Osteocyte (in vitro differentiated cells): ENCODE results near the gene CACNA1S. TPM values are rescaled to one million over a fixed set of nuclear protein-coding genes. Genes with fewer than 3 reads are reported as not detected.

Experiments
- DNase-seq: peaks from one replicate; pipeline ENCODE4 v3.0.0; 2021; ENCODE audit warnings: mixed read lengths; ENCODE audit not compliant: unreplicated experiment; ENCODE audit errors: extremely low spot score
- H3K27ac Mint-ChIP-seq: one replicate; pipeline ENCODE4 v1.8.0; 2021; ENCODE audit warnings: mild to moderate bottlenecking, mixed read lengths; ENCODE audit not compliant: unreplicated experiment
- H3K27me3 Mint-ChIP-seq: one replicate; pipeline ENCODE4 v1.8.0; 2021; ENCODE audit warnings: mixed read lengths; ENCODE audit not compliant: unreplicated experiment
- H3K36me3 Mint-ChIP-seq: one replicate; pipeline ENCODE4 v1.8.0; 2021; ENCODE audit warnings: mixed read lengths; ENCODE audit not compliant: unreplicated experiment
- H3K4me1 Mint-ChIP-seq: one replicate; pipeline ENCODE4 v1.8.0; 2021; ENCODE audit warnings: mixed read lengths; ENCODE audit not compliant: unreplicated experiment
- H3K4me3 Mint-ChIP-seq: one replicate; pipeline ENCODE4 v1.8.0; 2021; ENCODE audit warnings: mild to moderate bottlenecking, moderate library complexity, mixed read lengths; ENCODE audit not compliant: unreplicated experiment
- H3K9me3 Mint-ChIP-seq: one replicate; pipeline ENCODE4 v1.8.0; 2021; ENCODE audit warnings: mixed read lengths; ENCODE audit not compliant: unreplicated experiment
- total RNA-seq: library from RNA; stranded (reverse); gene quantifications from 2 replicates; pipeline ENCODE4 v1.2.1, GENCODE V29; 2021
- TF ChIP-seq, protein P1 (sequence below): fragments of 200-600 bp; sonication (generic); IDR thresholded peaks from 2 replicates; pipeline ENCODE4 v1.5.0; 2021; ENCODE audit warnings: antibody characterized with exemption, mild to moderate bottlenecking, moderate library complexity

The CACNA1S gene
- total RNA-seq, 1 donor from 2014 or later = not detected

DNA sequence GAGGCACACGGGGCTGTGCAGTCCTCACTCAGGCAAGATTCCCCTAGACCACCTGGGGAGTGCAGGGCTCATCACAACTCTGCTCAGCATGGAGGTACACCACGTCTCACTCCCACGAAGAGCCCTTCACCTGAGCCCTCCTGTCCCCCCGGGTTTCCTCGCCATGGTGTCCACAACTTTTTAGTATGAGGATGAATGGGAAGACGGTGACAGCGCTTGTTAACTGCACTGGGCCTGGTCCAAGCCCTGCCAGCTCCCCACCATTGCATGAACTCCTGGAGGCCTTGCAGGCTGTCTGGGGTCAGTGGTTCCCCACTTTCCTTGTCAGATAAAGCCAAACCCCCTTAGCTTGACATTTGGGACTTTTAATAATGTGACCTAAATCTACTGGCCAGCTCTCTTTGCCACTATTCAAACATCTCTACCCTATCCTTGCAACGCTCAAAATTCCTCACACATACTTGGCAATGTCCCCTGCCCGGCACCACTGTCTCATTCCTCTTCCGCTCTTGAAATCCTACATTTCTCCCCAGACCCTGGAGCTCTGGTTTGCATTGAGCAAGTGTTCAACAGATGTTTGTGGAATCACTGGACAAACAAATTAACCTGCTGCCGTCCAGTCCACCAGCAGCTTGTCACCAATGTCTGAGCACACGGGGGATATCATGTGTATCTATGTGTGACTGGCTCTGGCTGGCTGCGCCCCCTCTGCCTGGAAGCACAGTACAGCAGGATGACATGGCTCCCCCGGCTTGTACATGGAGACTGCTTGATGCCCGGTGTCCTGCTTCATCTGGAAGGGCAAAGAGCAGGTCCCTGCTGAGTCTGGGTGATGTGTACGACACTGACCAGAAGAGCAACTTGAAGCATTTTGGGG lies 30.9 kb upstream of the CACNA1S start:
- TF ChIP-seq, protein P1, sequence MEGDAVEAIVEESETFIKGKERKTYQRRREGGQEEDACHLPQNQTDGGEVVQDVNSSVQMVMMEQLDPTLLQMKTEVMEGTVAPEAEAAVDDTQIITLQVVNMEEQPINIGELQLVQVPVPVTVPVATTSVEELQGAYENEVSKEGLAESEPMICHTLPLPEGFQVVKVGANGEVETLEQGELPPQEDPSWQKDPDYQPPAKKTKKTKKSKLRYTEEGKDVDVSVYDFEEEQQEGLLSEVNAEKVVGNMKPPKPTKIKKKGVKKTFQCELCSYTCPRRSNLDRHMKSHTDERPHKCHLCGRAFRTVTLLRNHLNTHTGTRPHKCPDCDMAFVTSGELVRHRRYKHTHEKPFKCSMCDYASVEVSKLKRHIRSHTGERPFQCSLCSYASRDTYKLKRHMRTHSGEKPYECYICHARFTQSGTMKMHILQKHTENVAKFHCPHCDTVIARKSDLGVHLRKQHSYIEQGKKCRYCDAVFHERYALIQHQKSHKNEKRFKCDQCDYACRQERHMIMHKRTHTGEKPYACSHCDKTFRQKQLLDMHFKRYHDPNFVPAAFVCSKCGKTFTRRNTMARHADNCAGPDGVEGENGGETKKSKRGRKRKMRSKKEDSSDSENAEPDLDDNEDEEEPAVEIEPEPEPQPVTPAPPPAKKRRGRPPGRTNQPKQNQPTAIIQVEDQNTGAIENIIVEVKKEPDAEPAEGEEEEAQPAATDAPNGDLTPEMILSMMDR = no peak
- no peak overlapping the region for H3K27ac Mint-ChIP-seq
- H3K4me3 Mint-ChIP-seq = no peak overlapping the region
- peaks cover 61% of the 10 kb centered on the region for H3K36me3 Mint-ChIP-seq
- peaks cover 5% of the 10 kb centered on the region for H3K4me1 Mint-ChIP-seq
- no peaks in the 10 kb centered on the region for H3K27me3 Mint-ChIP-seq
- DNase-seq = no peak
- no peaks in the 10 kb centered on the region for H3K9me3 Mint-ChIP-seq

DNA sequence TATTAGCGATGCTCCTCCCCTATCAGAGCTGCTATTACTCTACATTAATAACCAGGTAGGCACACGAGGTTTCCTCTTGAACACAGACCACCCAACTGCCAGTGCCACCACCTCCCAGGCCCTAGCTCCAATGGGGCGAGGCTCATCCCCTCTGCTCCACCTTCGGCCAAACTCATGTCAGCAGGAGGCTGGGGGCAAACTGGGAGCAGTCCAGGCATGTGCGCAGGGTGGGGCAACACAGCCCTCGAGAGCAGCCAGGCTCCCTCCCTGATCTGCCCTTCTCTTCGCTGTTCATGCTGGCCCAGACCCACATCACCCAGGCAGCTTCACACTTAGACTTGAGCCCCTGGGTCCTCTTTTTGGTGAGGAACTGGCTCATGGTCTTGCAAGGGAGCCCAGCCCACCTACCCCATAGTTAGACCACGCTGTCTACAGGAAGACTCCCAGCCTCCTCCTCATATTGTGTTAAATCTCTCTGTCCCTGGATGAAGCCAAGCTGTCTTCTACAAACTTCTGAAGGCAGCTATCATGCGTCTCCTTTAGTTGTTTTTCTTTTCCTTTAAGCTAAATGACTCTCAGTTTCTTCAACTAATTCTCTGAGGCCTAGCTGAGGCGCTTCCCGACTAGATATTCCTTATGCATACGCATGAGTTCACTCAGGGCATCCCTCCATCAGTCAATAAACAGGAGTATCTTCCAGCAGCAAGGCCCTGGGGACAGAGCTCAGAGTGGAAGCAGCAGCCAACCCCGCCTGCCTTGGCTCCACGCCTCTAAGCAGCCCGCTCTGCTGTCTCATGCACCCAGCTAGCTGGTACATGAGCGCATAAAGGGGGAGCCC lies 30.0 kb upstream of the CACNA1S start:
- Mint-ChIP-seq H3K27me3 (no peaks in the 10 kb centered on the region), H3K4me3 (no peak overlapping the region), H3K27ac (no peak overlapping the region), H3K4me1 (peaks cover 14% of the 10 kb centered on the region), H3K9me3 (no peaks in the 10 kb centered on the region), H3K36me3 (peaks cover 56% of the 10 kb centered on the region)
- TF ChIP-seq, protein P1 = no peak
- DNase-seq = no peak

DNA sequence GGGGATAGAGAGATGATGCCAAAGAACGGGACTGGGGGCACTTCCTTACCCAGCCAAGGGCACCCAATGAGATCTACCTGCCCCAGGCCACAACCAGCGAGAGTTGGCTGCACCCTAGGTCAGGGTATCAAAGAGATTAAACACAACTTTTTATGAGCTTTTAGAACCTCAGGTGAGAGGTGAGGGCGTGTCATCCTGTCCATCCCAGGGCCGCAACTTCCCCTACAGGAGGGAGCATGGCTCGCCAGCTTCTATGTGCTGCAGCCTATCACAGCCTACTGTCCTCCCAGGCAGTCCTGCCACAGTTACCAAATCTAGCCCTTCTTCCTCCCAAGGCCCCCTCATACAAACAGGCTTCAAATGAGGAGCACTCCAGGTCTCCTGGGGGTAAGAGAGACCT lies 29.2 kb upstream of the CACNA1S start:
- TF ChIP-seq, protein P1 = no peak
- H3K4me3 Mint-ChIP-seq = no peak overlapping the region
- no peaks in the 10 kb centered on the region for H3K27me3 Mint-ChIP-seq
- DNase-seq = no peak
- H3K27ac Mint-ChIP-seq = no peak overlapping the region
- H3K9me3 Mint-ChIP-seq = no peaks in the 10 kb centered on the region
- peaks cover 50% of the 10 kb centered on the region for H3K36me3 Mint-ChIP-seq
- H3K4me1 Mint-ChIP-seq = peaks cover 16% of the 10 kb centered on the region

DNA sequence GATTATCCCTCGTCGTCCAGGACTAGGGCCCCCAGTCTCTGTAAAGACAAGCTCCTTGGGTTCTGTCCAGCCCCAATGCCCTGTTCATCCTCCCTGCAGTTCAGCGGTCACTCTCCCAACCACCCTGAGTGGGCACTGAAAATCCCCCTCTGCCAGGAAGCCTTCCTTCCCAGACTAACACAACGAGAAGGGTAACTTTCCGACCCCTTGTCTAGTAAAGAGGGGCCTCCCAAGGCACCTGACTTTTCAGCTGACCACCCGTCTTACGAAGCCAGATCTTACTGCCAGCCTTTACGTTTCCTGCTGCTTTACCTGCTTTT lies 28.7 kb upstream of the CACNA1S start:
- Mint-ChIP-seq H3K9me3 (no peaks in the 10 kb centered on the region), H3K27ac (no peak overlapping the region), H3K4me3 (no peak overlapping the region), H3K27me3 (no peaks in the 10 kb centered on the region), H3K36me3 (peaks cover 47% of the 10 kb centered on the region), H3K4me1 (peaks cover 16% of the 10 kb centered on the region)
- TF ChIP-seq, protein P1 = no peak
- DNase-seq = no peak
